Measurements from ENCODE around the gene B4GALT3. TPM values are rescaled to one million over a fixed set of nuclear protein-coding genes. Genes with fewer than 3 reads are reported as not detected.

The B4GALT3 gene
- total RNA-seq, 2 experiments from 2014 or later = 36.2 to 41.7 TPM

DNA sequence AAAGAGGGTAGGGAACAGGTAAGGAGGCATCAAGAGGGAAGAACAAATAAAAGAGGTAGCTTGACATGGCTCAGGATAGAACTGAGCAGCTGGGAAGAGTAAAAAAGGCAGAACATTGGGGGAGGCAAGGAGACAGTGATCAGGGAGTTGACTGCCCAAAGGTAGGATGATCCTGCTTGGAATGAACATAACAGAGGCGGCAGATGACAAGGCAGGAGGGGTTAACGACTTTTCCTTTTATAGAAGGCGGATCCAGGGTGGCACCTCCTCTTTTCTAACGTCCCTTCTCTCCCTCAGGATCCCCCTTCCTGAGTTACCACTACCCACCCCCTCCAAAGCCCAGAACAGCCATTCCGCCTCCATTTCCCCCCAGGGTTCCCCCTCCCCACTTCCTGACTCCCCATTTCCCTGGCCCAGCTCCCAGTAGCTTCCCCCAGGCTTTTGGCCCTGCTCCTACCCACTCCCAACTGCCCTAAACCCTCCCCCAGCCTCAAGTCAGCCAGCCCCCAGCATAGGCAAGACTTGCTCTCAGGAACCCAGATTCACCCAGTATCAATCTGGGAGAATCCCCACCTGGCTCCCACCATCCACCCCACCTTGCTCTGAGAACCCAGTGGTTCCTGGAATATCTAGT lies 22.3 kb upstream of the B4GALT3 start:
- H3K9me2 ChIP-seq (ENCODE audit: insufficient read depth, low read length) = no peaks in the 10 kb centered on the region
- DNase-seq (ENCODE audit: low spot score) = no peak
- peaks cover 4% of the 10 kb centered on the region; the same call in 1 of the 2 replicates for H3K79me2 ChIP-seq (ENCODE audit: insufficient read depth, low read depth, low read length)
- ChIA-PET POLR2A (no interaction called here), CTCF (ENCODE audit: unreplicated experiment) (no interaction called here)
- no peak overlapping the region for H3K4me2 ChIP-seq (ENCODE audit: low read length)
- H3K27ac ChIP-seq (ENCODE audit: low read depth, low read length, poor library complexity, severe bottlenecking) = no peak overlapping the region
- BruUV-seq (replicated peaks) = no TSS peak
- H3K36me3 ChIP-seq (ENCODE audit: insufficient read depth, low read length) = peaks cover 11% of the 10 kb centered on the region
- no peak overlapping the region for H3K4me3 ChIP-seq (ENCODE audit: low read depth, low read length, poor library complexity, severe bottlenecking)
- no peaks in the 10 kb centered on the region for H4K20me1 ChIP-seq (ENCODE audit: insufficient read depth, low read length)
- no peaks in the 10 kb centered on the region for H3K9me3 ChIP-seq (ENCODE audit: low read length)
- intact Hi-C loops (cut with micrococcal nuclease; ENCODE audit: unreplicated experiment) = no loop called here
- H3K4me1 ChIP-seq (ENCODE audit: insufficient read depth, low read length, poor library complexity, severe bottlenecking) = peaks cover 47% of the 10 kb centered on the region
- TF ChIP-seq EZH2phosphoT487 (IDR thresholded peaks at IDR 0.05; ENCODE audit: borderline replicate concordance, low read depth, low read length) (no peak), CTCF (conservative IDR thresholded peaks at IDR 0.05; ENCODE audit: low read length) (no peak)
- no peak overlapping the region; the same call in 1 of the 2 replicates for H2AFZ ChIP-seq (ENCODE audit: low read length)

DNA sequence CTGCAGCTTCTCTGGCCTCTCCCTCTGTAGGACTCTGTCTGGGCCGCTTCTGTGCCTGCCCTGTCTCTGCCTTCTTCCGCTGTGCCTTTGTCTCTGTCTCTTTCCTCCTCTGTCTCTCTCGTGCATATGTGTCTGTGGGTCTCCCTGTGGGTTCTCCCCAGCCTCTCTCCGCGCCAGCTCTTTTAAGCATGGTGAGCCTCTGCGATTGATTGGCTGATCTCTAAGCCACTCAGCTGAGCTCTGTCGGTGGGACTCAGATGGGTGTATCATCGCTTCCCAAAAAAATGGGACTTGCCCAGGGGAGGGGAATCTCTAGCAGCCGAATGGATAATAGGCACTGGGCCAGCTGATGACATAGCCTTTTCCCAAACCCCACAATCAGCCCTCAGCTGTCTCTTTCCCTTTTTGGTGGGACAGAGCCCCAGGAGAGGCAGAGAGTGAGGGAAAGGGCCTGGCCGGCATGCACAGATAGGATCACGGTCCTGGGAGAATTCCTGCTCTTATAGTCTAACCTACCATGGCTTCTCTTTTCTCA lies 21.7 kb upstream of the B4GALT3 start, which contains the start of gene ADAMTS4:
Gene ADAMTS4 (minus strand): TSS at position 158 of the 535 bp plus-strand sequence. CDS start 427 bp downstream, outside the sequence.
- Histone ChIP-seq H4K20me1 (ENCODE audit: insufficient read depth, low read length) (no peaks in the 10 kb centered on the region), H2AFZ (ENCODE audit: low read length) (no peak within 1 kb of the TSS), H3K4me1 (ENCODE audit: insufficient read depth, low read length, poor library complexity, severe bottlenecking) (peaks cover 52% of the 10 kb centered on the region), H3K27ac (ENCODE audit: low read depth, low read length, poor library complexity, severe bottlenecking) (no peak within 1 kb of the TSS), H3K4me3 (ENCODE audit: low read depth, low read length, poor library complexity, severe bottlenecking) (no peak within 1 kb of the TSS), H3K9me3 (ENCODE audit: low read length) (no peaks in the 10 kb centered on the region), H3K9me2 (ENCODE audit: insufficient read depth, low read length) (no peaks in the 10 kb centered on the region), H3K79me2 (ENCODE audit: insufficient read depth, low read depth, low read length) (peaks cover 4% of the 10 kb centered on the region; the same call in 1 of the 2 replicates), H3K4me2 (ENCODE audit: low read length) (no peak within 1 kb of the TSS), H3K36me3 (ENCODE audit: insufficient read depth, low read length) (peaks cover 5% of the 10 kb centered on the region)
- DNase-seq (ENCODE audit: low spot score) = no peak
- ChIA-PET POLR2A (interaction anchor here (0.6 kb wide), 1 partner anchor 44 kb away, joined by 3 read pairs; no protein-coding TSS in a partner anchor), CTCF (ENCODE audit: unreplicated experiment) (no interaction called here)
- TF ChIP-seq EZH2phosphoT487 (IDR thresholded peaks at IDR 0.05; ENCODE audit: borderline replicate concordance, low read depth, low read length) (no peak), CTCF (conservative IDR thresholded peaks at IDR 0.05; ENCODE audit: low read length) (no peak)
- no TSS peak for BruUV-seq (replicated peaks)
- intact Hi-C loops (cut with micrococcal nuclease; ENCODE audit: unreplicated experiment) = no loop called here

All from OCI-LY7 (cell line).